ENCODE results near the gene RRAS.

DNA sequence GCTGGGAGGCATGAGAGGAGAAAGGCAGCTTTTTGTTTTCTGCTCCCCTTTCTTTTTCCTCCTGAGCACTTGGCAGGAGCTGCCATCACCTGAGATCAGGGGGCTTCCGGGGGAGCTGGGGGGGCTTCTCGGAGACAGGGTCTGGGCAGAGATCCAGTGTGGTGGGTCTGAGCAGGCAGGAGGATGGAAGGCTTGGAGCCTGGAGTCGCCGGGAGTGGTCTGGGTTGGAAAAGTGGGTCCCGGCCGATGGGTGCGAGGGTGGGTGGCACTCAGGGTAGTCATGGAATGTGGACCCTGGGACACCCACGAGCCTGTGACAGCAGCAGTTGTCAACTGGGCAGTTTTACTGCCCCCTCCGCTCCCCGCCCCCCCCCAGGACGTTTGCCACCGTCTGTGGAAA, 47.2 kb upstream of the RRAS start:
- TF ChIP-seq, protein P1, sequence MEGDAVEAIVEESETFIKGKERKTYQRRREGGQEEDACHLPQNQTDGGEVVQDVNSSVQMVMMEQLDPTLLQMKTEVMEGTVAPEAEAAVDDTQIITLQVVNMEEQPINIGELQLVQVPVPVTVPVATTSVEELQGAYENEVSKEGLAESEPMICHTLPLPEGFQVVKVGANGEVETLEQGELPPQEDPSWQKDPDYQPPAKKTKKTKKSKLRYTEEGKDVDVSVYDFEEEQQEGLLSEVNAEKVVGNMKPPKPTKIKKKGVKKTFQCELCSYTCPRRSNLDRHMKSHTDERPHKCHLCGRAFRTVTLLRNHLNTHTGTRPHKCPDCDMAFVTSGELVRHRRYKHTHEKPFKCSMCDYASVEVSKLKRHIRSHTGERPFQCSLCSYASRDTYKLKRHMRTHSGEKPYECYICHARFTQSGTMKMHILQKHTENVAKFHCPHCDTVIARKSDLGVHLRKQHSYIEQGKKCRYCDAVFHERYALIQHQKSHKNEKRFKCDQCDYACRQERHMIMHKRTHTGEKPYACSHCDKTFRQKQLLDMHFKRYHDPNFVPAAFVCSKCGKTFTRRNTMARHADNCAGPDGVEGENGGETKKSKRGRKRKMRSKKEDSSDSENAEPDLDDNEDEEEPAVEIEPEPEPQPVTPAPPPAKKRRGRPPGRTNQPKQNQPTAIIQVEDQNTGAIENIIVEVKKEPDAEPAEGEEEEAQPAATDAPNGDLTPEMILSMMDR (IDR thresholded peaks at IDR 0.05), result no peak
- no peak for TF ChIP-seq POLR2A (IDR thresholded peaks at IDR 0.05)
